Ishikawa (cell line): Measurements from ENCODE around the gene TIMP2.

Experiments used
- CEBPB ChIP-seq: IDR thresholded peaks from 2 replicates; pipeline ENCODE4 v1.6.1; 2012
- CREB1 ChIP-seq: IDR thresholded peaks from 2 replicates; pipeline ENCODE4 v1.6.1; 2012; ENCODE audit warnings: low read depth
- EP300 ChIP-seq: IDR thresholded peaks from 2 replicates; pipeline ENCODE4 v1.6.1; 2012; ENCODE audit warnings: borderline replicate concordance
- NFIC ChIP-seq: IDR thresholded peaks from 2 replicates; pipeline ENCODE4 v1.6.1; 2012
- RAD21 ChIP-seq: IDR thresholded peaks from 2 replicates; pipeline ENCODE4 v1.6.1; 2012; ENCODE audit warnings: low read depth
- TAF1 ChIP-seq: IDR thresholded peaks from 2 replicates; pipeline ENCODE4 v1.6.1; 2012; ENCODE audit warnings: low read depth, mild to moderate bottlenecking
- TEAD4 ChIP-seq: IDR thresholded peaks from 2 replicates; pipeline ENCODE4 v1.6.1; 2012
- TF ChIP-seq, protein P1 (sequence below): IDR thresholded peaks from 2 replicates; pipeline ENCODE4 v1.6.1; 2012
- TF ChIP-seq, protein P2 (sequence below): IDR thresholded peaks from 2 replicates; pipeline ENCODE4 v1.6.1; 2012; ENCODE audit warnings: low read depth, mild to moderate bottlenecking
- TF ChIP-seq, protein P3 (sequence below): IDR thresholded peaks from 2 replicates; pipeline ENCODE4 v1.6.1; 2012

DNA sequence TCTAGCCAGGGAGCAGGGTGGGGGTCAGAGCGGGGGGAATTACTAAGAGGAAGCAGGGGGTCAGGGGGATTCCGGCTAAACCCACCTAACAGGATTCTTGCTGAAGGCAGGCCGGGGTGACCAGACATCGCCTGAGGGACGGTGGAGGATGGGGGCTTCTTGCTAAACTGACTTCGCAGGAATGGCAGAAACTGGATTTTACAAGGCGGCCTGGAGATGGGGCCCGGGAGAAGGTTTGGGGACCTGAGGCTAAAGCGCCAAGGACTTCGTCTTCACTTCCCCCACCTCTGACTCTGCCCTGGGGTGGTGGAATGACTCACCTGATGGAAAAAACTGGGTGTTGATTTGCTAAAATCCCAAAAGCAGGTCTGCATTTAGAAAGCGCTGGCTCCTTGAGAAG lies 31.1 kb upstream of the TIMP2 start:
- TF ChIP-seq EP300: no peak
- TF ChIP-seq RAD21: no peak
- TF ChIP-seq NFIC: no peak
- TF ChIP-seq CEBPB: no peak
- TF ChIP-seq, protein P1, sequence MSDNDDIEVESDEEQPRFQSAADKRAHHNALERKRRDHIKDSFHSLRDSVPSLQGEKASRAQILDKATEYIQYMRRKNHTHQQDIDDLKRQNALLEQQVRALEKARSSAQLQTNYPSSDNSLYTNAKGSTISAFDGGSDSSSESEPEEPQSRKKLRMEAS: no peak
- no peak for TF ChIP-seq CREB1
- TF ChIP-seq TEAD4: no peak
- TF ChIP-seq, protein P2, sequence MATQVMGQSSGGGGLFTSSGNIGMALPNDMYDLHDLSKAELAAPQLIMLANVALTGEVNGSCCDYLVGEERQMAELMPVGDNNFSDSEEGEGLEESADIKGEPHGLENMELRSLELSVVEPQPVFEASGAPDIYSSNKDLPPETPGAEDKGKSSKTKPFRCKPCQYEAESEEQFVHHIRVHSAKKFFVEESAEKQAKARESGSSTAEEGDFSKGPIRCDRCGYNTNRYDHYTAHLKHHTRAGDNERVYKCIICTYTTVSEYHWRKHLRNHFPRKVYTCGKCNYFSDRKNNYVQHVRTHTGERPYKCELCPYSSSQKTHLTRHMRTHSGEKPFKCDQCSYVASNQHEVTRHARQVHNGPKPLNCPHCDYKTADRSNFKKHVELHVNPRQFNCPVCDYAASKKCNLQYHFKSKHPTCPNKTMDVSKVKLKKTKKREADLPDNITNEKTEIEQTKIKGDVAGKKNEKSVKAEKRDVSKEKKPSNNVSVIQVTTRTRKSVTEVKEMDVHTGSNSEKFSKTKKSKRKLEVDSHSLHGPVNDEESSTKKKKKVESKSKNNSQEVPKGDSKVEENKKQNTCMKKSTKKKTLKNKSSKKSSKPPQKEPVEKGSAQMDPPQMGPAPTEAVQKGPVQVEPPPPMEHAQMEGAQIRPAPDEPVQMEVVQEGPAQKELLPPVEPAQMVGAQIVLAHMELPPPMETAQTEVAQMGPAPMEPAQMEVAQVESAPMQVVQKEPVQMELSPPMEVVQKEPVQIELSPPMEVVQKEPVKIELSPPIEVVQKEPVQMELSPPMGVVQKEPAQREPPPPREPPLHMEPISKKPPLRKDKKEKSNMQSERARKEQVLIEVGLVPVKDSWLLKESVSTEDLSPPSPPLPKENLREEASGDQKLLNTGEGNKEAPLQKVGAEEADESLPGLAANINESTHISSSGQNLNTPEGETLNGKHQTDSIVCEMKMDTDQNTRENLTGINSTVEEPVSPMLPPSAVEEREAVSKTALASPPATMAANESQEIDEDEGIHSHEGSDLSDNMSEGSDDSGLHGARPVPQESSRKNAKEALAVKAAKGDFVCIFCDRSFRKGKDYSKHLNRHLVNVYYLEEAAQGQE: no peak
- TF ChIP-seq TAF1: no peak
- TF ChIP-seq, protein P3, sequence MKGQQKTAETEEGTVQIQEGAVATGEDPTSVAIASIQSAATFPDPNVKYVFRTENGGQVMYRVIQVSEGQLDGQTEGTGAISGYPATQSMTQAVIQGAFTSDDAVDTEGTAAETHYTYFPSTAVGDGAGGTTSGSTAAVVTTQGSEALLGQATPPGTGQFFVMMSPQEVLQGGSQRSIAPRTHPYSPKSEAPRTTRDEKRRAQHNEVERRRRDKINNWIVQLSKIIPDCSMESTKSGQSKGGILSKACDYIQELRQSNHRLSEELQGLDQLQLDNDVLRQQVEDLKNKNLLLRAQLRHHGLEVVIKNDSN: no peak
